Astrocyte of the spinal cord (primary cell): ENCODE data around the gene CYP3A4.
"Not testable (repeated sequence)": the region's sequence is repeated elsewhere in the genome, so short reads cannot be mapped to it uniquely, and the experiment has no call there.

Experiments
- DNase-seq: peaks from one replicate; pipeline ENCODE4 v3.0.0; 2011; ENCODE audit warnings: low read depth, low spot score
- H3K4me3 ChIP-seq: 2 replicates; pipeline ENCODE4 v1.5.1; 2011; ENCODE audit warnings: low read depth, mild to moderate bottlenecking, low read length, moderate library complexity
- in situ Hi-C: cut with HindIII; loops from 2 replicates; pipeline ENCODE4 v1.10.0; 2017; ENCODE audit warnings: low sequenced_read_pairs
- TF ChIP-seq, protein P1 (sequence below): IDR thresholded peaks from 2 replicates; pipeline ENCODE4 v1.5.1; 2012; ENCODE audit warnings: low read depth, mild to moderate bottlenecking, low read length, inconsistent platforms

Gene CYP3A4

GRCh38 chr7:99733003-99733402 lies 51.0 kb downstream of the CYP3A4 start:
- no peak overlapping the region for H3K4me3 ChIP-seq
- no peak for DNase-seq
- in situ Hi-C loops: no loop called here
- TF ChIP-seq, protein P1, sequence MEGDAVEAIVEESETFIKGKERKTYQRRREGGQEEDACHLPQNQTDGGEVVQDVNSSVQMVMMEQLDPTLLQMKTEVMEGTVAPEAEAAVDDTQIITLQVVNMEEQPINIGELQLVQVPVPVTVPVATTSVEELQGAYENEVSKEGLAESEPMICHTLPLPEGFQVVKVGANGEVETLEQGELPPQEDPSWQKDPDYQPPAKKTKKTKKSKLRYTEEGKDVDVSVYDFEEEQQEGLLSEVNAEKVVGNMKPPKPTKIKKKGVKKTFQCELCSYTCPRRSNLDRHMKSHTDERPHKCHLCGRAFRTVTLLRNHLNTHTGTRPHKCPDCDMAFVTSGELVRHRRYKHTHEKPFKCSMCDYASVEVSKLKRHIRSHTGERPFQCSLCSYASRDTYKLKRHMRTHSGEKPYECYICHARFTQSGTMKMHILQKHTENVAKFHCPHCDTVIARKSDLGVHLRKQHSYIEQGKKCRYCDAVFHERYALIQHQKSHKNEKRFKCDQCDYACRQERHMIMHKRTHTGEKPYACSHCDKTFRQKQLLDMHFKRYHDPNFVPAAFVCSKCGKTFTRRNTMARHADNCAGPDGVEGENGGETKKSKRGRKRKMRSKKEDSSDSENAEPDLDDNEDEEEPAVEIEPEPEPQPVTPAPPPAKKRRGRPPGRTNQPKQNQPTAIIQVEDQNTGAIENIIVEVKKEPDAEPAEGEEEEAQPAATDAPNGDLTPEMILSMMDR: no peak

DNA sequence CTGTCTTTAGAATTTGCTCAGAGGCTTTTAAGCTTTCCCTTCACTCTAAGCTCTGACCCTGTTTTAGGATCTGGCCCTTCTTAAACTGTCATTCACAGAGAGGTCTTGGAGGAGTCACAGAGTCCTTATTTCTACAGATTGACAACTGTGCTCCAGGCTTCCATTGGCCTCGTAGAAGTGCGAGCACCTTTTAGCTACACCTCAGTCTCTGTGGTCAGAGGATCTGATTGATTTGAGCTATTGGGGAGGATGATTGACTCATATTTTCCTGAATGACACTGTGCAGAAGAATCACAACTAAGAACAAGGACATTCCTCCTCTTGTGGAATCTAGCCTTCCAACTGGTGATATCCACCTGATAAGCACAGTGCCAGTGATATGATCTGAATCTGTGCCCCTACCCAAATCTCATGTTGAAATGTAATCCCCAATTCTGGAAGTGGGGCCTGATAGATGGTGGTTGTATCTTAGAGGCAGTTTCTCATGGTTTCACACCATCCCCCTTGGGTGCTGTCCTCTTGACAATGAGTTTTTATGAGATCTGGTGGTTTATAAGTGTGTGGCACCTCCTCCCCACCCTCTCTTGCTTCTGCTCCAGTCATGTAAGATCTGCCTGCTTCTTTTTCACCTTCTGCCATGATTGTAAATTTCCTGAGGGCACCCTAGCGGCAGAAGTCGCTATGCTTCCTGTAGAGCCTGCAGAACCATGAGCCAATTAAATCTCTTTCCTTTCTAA lies 52.2 kb downstream of the CYP3A4 start:
- TF ChIP-seq, protein P1: no peak
- in situ Hi-C loops: no loop called here
- H3K4me3 ChIP-seq: no peak overlapping the region
- no peak for DNase-seq

- TF ChIP-seq, protein P1: no peak
- H3K4me3 ChIP-seq: no peak overlapping the region
- no peak for DNase-seq
- in situ Hi-C loops: no loop called here
Observed at GRCh38 chr7:99730992-99731391, 53.0 kb downstream of the CYP3A4 start.

GRCh38 chr7:99730238-99730810 lies 53.7 kb downstream of the CYP3A4 start:
- no peak for DNase-seq
- H3K4me3 ChIP-seq: no peak overlapping the region
- in situ Hi-C loops: no loop called here
- TF ChIP-seq, protein P1: no peak

- TF ChIP-seq, protein P1: no peak
- in situ Hi-C loops: no loop called here
- H3K4me3 ChIP-seq: no peak overlapping the region
- no peak for DNase-seq
Observed at GRCh38 chr7:99729486-99730237, 54.3 kb downstream of the CYP3A4 start.

DNA sequence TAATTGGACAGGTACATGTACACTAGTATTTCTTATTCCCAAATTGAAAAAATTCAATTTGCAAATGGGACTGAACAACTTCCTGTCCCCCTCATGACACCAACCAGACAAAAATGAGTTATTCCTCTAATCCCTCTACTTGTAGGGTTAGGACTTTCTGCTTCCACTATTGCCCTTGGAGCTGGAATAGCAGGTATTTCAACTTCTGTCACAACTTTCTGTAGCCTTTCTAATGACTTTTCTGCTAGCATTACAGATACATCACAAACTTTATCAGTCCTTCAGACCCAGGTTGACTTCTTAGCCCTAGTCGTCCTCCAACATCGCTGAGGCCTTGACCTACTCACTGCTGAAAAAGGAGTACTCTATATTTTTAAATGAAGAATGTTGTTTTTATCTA lies 55.4 kb downstream of the CYP3A4 start:
- no peak for DNase-seq
- in situ Hi-C loops: no loop called here
- TF ChIP-seq, protein P1: no peak
- no peak overlapping the region for H3K4me3 ChIP-seq

DNA sequence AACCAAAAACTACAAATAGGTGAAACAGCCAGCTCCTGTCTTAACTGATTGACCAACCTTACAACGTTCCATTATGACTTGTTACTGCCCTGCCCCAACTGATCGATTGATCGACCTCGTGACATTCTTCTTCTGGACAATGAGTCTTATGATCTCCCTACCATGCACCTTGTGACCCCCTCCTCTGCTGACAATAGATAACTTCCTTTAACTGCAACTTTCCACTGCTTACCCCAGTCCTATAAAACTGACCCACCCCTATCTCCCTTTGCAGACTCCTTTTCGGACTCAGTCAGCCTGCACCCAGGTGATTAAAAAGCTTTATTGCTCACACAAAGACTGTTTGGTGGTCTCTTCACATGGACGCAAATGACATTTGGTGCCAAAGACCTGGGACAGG lies 60.8 kb downstream of the CYP3A4 start:
- DNase-seq, in situ Hi-C loops, H3K4me3 ChIP-seq: not testable (repeated sequence)
